HG03378 (cell line): ENCODE data around the gene MGME1.
A peak's percentile ranks its signal among the peaks of the same experiment; 100 is the strongest.
"Not testable (repeated sequence)": the region's sequence is repeated elsewhere in the genome, so short reads cannot be mapped to it uniquely, and the experiment has no call there.

ENCODE experiments used
- ATAC-seq: cut with Tn5 transposase; IDR thresholded peaks from one replicate; pipeline ENCODE4 v1.9.1; 2021; ENCODE audit warnings: mild to moderate bottlenecking, moderate library complexity; ENCODE audit not compliant: unreplicated experiment

The MGME1 gene

DNA sequence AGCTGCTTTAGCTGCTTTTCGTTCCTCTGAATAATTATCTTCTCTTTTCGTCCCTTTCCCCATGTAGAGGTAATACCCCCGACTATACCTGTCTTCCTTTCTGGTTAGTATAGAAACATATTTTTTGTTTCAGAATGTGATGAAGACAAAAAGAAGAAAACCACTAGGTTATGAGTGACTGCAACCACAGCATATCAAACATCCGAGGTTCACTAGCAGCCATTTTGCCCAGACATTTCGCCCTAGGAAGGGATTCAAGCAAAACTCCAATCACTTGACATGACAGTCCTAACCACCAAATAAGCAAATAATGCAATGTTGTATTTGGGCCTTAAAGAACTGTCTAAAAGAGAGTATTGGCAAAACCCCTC, 9.6 kb upstream of the MGME1 start:
- ATAC-seq: no peak

GRCh38 chr20:17960400-17960885, 8.4 kb upstream of the MGME1 start:
- not testable (repeated sequence) for ATAC-seq

GRCh38 chr20:17960927-17961586, 7.8 kb upstream of the MGME1 start:
- ATAC-seq: peak; percentile 27

DNA sequence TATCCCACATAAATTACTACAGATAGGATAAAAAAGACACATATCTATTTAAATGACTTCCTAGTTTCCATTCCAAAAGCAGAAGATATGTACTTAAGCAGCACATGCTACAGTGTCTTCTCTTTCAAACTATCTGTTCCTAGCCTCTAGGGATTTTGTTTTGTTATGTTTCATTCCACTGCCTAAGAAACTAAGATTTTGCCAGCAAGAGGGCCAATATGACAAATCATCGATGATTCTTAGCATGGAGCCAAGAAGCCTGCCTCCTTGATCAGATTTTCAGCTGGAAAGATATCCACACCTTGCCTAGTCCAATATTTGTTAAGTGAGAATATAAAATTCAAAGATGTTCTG, 7.3 kb upstream of the MGME1 start:
- peak; percentile 1 for ATAC-seq

DNA sequence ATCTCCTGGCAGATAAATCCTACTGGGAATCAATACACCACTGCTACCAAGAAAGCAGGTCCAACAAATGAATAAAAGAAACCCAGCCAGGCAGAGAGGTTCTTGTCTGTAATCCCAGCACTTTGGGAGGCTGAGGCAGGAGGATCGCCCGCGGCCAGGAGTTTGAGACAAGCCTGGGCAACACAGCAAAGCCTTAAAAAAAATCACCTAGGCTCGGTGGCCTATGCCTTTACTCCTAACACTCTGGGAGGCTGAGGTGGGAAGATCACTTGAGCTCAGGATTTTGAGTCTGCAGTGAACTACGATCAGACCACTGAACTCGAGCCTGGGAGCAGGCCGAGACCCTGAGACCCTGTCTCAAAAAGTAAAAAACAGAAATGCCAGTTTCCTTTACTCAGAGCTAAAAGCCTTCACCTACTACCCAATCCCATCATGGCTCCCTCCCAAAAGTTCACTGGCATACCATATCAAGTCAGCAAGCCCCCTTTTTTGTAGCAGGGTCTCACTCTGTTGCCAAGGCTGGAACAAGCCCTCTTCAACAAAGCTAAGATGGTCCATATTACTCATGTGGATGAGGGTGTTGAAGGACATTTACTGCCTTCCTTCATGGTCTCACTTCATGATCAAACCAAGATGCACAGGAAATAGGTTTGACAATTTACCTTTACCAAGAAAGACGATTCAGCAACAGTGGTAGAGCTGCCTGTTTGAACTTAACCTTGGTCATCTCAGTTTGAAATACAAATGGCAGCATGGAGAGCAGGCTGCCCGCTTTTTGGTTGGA, 5.5 kb upstream of the MGME1 start:
- ATAC-seq: no peak

- no peak for ATAC-seq
These were observed 4.7 kb upstream of the MGME1 start for GRCh38 chr20:17964073-17964472.

- ATAC-seq: no peak
These were observed 4.2 kb upstream of the MGME1 start for GRCh38 chr20:17964632-17965031.

DNA sequence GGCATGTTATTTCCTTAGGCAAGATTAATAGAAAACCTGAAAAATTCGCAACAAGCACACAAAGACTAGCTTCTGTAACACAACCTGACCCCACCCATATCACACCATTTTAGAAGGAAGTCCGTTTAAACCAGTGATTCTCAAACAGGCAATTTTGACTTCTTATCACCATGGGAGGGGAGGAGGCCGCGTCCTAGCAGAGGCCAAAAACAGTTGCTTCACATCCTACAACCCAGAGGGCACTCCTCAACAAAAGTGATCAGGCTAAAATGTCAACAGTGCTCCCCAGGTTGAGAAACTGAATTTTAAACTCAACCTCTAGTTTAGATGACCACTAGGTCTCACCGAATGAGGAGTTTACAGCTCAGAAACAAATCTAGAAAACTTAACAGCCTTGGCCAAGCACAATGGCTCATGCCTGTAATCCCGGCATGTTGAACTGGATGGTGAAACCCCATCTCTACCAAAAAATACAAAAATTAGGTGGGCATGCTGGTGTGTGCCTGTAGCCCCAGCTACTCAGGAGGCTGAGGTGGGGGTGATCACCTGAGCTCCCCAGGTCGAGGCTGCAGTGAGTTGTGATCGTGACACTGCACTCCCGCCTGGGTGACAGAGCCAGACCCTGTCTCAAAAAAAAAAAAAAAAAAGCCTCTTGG, 3.6 kb upstream of the MGME1 start:
- no peak for ATAC-seq

- ATAC-seq: no peak
These were observed 2.1 kb upstream of the MGME1 start for GRCh38 chr20:17966432-17967310.

- peak; percentile 0 for ATAC-seq
These were observed 1.1 kb upstream of the MGME1 start for GRCh38 chr20:17967521-17968365.

DNA sequence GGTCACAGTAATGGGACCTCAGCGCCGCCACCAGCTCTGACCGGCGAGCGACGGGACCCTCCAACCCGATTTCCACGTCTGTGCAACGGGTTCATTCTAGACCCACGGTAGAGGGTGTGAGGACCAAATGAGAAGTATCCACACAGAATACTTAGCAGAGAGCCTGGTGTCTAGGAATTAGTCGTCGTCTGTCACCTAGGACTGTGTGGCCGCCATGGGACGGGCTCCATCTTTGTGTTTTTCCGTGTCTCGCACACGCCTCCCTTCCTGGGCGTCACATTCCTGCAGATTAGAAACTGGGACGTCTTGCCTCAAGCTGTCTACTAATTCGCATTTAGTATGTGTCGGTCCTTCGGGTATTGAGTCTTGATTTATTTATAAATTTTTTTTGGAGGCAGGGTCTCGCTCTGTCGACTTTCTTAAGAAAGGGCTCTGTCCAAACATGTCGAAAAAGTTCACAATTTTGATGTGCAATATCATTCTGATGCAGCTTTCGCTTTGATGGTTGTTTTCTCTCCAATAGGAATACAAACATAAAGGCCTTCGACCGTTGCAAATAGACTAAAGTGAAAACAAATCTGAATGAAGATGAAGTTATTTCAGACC, 563 bp downstream of the MGME1 start:
- peak; percentile 9 for ATAC-seq

- no peak for ATAC-seq
These were observed 1.1 kb downstream of the MGME1 start for GRCh38 chr20:17969884-17970409.

- ATAC-seq: no peak
These were observed 2.6 kb downstream of the MGME1 start for GRCh38 chr20:17971300-17972013.

DNA sequence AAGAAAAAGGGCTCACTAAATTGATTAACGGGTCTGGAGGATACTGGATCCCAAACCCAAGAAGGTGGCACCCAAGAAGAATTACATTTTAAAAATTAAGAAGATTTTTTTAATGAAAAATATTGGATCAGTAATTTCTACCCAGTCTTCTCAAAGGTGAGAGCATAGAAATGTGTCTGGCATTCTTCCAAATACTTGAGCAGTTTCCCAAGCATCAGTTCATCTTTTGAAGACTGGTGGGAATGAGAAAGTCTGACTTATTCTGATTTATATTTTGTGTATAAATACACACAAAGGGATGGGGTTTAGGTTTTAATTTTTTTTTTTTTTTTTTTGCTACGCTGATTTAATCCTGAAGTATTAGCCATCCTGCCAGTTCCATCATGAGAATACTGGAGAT, 3.3 kb downstream of the MGME1 start:
- ATAC-seq: no peak

DNA sequence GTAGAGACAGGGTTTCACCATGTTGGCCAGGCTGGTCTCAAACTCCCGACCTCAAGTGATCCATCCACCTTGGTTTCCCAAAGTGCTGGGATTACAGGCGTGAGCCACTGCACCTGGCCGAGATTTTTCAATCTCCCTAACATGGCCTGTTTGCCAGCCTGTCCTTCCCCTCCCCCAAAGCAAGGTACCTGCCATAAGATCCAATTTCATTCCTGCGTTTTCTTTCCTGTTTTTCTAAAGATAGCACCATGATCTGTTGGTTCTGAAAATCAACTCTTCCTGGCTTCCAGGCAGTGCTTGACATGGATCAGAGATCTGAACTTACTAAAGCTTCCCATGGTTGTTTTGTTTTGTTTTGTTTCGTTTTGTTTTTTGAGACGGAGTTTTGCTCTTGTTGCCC, 7.5 kb downstream of the MGME1 start:
- ATAC-seq: no peak

DNA sequence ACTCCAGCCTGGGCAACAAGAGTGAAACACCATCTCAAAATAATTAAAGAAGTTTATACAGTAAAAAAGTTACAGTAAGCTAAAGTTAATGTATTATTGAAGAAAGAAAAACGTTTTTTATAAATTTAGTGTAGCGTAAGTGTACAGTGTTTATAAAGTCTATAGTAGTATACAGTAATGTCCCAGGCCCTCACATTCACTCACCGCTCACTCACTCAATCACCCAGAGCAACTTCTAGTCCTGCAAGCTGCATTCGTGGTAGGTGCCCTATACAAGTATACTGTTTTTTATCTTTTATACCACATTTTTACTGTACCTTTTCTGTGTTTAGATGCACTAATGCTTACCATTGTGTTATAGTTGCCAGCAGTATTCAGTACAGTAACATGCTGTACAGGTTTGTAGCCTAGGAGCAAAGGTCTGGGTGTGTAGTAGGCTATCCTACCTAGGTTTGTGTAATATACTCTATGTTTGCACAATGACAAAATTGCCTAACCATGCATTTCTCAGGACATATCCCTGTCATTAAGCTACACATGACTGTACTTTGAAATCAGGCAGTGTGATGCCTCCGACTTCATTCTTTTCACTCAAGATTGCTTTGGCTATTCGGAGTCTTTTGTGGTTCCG, 16.7 kb downstream of the MGME1 start:
- ATAC-seq: no peak

DNA sequence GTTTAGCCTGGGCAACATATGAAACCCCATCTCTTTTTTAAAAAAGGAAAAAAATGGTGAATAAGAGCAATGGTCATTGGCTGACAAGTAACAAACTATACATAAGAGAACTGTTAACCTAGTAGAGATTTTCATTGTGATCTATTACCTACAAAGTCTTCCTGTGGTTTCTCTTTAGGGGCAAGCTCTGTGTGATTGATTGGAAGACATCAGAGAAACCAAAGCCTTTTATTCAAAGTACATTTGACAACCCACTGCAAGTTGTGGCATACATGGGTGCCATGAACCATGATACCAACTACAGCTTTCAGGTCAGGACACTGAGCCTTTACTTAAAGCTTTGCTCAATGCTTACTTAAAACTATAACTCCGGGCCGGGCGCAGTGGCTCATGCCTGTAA, 19.2 kb downstream of the MGME1 start:
- ATAC-seq: no peak

DNA sequence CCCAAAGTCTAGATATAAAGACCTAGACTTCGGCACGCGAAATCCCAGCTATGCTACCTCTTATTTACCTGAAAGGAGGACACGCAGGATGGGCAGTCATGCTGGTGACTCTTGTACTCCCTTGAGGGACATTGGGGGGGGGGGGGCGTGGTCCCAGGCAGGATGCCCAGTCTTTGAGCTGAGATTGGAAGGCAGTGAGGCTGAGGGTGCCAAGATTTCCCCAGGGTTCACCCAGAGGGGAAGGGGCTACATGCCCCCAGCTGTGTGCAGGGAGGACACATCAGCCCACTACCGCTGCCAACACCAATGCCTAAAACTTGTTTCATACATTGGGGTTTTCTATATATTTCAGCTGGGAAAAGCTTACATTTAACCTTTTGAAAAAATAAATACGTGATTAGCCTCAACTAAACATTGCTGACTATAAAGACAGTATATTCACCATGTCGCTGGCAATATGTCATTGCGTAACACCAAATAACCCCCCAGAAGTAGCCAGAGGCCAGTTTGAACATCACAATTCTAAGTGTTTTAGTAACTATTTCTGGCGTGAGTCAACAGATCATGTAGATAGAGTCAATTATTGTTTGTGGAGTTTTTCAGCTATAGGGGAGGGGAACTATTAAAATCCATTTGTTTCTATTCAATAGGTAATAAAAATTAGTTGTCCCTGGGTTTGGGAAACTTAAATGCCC, 21.6 kb downstream of the MGME1 start:
- ATAC-seq: no peak
